A673 (cell line): ENCODE results near the gene CEMIP. TPM values are rescaled to one million over a fixed set of nuclear protein-coding genes. Genes with fewer than 3 reads are reported as not detected.

Source experiments
- BruUV-seq: library from RNA; stranded (reverse); fragments of 400-500 nt; replicated peaks from 2 replicates; lab custom pipeline; 2021; lab: Mats Ljungman, UMichigan
- CTCF ChIA-PET: fragments of 300-600 bp; sonication (Branson Sonifier 250); formaldehyde crosslinking; loops from one replicate; lab custom pipeline; 2022; ENCODE audit warnings: antibody characterized with exemption; lab: Charles Lee
- POLR2A ChIA-PET: fragments of 300-600 bp; sonication (Branson Sonifier 250); formaldehyde crosslinking; loops from one replicate; lab custom pipeline; 2022; ENCODE audit warnings: antibody characterized with exemption; ENCODE audit not compliant: low non-redundant PET; lab: Charles Lee
- DNase-seq: peaks from one replicate; pipeline ENCODE4 v3.0.0-alpha.2; 2015; ENCODE audit warnings: low spot score
- H3K27ac ChIP-seq: fragments of 200-600 bp; sonication (generic); 2 replicates; pipeline ENCODE4 v1.5.1; 2016; ENCODE audit warnings: mixed run types, low read depth, mild to moderate bottlenecking, mixed read lengths, antibody characterized with exemption, low read length; ENCODE audit not compliant: poor library complexity, severe bottlenecking
- H3K27me3 ChIP-seq: fragments of 200-600 bp; sonication (generic); replicated peaks from 2 replicates; pipeline ENCODE4 v1.6.1; 2017; ENCODE audit warnings: mixed run types, low read depth, mild to moderate bottlenecking, mixed read lengths, antibody characterized with exemption, low read length; ENCODE audit not compliant: insufficient read depth, poor library complexity
- H3K36me3 ChIP-seq: fragments of 200-600 bp; sonication (generic); 2 replicates; pipeline ENCODE4 v1.6.1; 2016; ENCODE audit warnings: mixed run types, mild to moderate bottlenecking, mixed read lengths, antibody characterized with exemption, low read length; ENCODE audit not compliant: insufficient read depth, poor library complexity, severe bottlenecking
- H3K4me1 ChIP-seq: fragments of 200-600 bp; sonication (generic); 2 replicates; pipeline ENCODE4 v1.6.1; 2017; ENCODE audit warnings: mixed run types, mild to moderate bottlenecking, mixed read lengths, antibody characterized with exemption, low read length; ENCODE audit not compliant: insufficient read depth, poor library complexity, severe bottlenecking
- H3K4me3 ChIP-seq: fragments of 200-600 bp; sonication (generic); 2 replicates; pipeline ENCODE4 v1.5.1; 2016; ENCODE audit warnings: low read depth, mixed run types, mild to moderate bottlenecking, mixed read lengths, low read length; ENCODE audit not compliant: poor library complexity, severe bottlenecking
- H3K9me3 ChIP-seq: fragments of 200-600 bp; sonication (generic); 2 replicates; pipeline ENCODE4 v1.6.1; 2016; ENCODE audit warnings: mixed run types, low read depth, mild to moderate bottlenecking, mixed read lengths, antibody characterized with exemption, low read length; ENCODE audit not compliant: poor library complexity, severe bottlenecking
- CTCF ChIP-seq: fragments of 300-800, 200-600 bp; sonication (generic); conservative IDR thresholded peaks from 2 replicates; pipeline ENCODE4 v1.5.1; 2017; ENCODE audit warnings: low read depth, mild to moderate bottlenecking, antibody characterized with exemption, low read length, moderate library complexity, mixed read lengths
- EZH2 ChIP-seq: fragments of 200-600 bp; sonication (generic); IDR thresholded peaks from 2 replicates; pipeline ENCODE4 v1.6.1; 2017; ENCODE audit warnings: borderline replicate concordance, low read depth, mild to moderate bottlenecking, mixed read lengths, antibody characterized with exemption, low read length; ENCODE audit not compliant: poor library complexity, severe bottlenecking
- intact Hi-C: fragments of 100-400 bp; cut with micrococcal nuclease; formaldehyde crosslinking; loops from one replicate; pipeline ENCODE4 v1.10.0; 2022; ENCODE audit not compliant: unreplicated experiment
- total RNA-seq: library from RNA; stranded (reverse); gene quantifications from 2 replicates; pipeline ENCODE4 v1.2.3, GENCODE V29; 2021

CEMIP gene
- total RNA-seq, 1 experiment from 2014 or later: not detected

- peaks cover 7% of the 10 kb centered on the region for H3K27me3 ChIP-seq
- H3K4me1 ChIP-seq: no peaks in the 10 kb centered on the region
- CTCF ChIA-PET: no interaction called here
- no peak for TF ChIP-seq CTCF
- no peak for TF ChIP-seq EZH2
- intact Hi-C loops: no loop called here
- H3K27ac ChIP-seq: no peak overlapping the region
- H3K36me3 ChIP-seq: no peaks in the 10 kb centered on the region
- H3K9me3 ChIP-seq: no peaks in the 10 kb centered on the region
- POLR2A ChIA-PET: no interaction called here
- no peak overlapping the region for H3K4me3 ChIP-seq
- no TSS peak for BruUV-seq
- no peak for DNase-seq
These were observed 85.5 kb downstream of the CEMIP start for GRCh38 chr15:80864666-80865065.

GRCh38 chr15:80866936-80867335, 87.8 kb downstream of the CEMIP start:
- Histone ChIP-seq H3K9me3 (no peaks in the 10 kb centered on the region), H3K4me1 (no peaks in the 10 kb centered on the region), H3K4me3 (no peak overlapping the region), H3K27ac (no peak overlapping the region), H3K27me3 (peaks cover 6% of the 10 kb centered on the region), H3K36me3 (no peaks in the 10 kb centered on the region)
- TF ChIP-seq EZH2 (no peak), CTCF (no peak)
- BruUV-seq: no TSS peak
- ChIA-PET POLR2A (no interaction called here), CTCF (no interaction called here)
- DNase-seq: no peak
- intact Hi-C loops: no loop called here

GRCh38 chr15:80870366-80870765, 91.2 kb downstream of the CEMIP start:
- CTCF ChIA-PET: no interaction called here
- no TSS peak for BruUV-seq
- intact Hi-C loops: no loop called here

More at GRCh38 chr15:80870366-80870765, 91.2 kb downstream of the CEMIP start:
- Histone ChIP-seq H3K4me3 (no peak overlapping the region), H3K9me3 (no peaks in the 10 kb centered on the region), H3K27me3 (no peaks in the 10 kb centered on the region), H3K27ac (no peak overlapping the region), H3K36me3 (no peaks in the 10 kb centered on the region), H3K4me1 (no peaks in the 10 kb centered on the region)
- DNase-seq: no peak
- TF ChIP-seq EZH2: no peak
- no peak for TF ChIP-seq CTCF
- POLR2A ChIA-PET: no interaction called here
